GM12873 (cell line): ENCODE results near the gene CA5B.

ENCODE experiments used
- TF ChIP-seq, protein P1 (sequence below): IDR thresholded peaks from 2 replicates; pipeline ENCODE4 v1.5.1; 2012; ENCODE audit warnings: low read depth, mild to moderate bottlenecking, moderate library complexity, low read length, control low read depth; ENCODE audit not compliant: insufficient read depth; ENCODE audit errors: missing control alignments

CA5B gene

DNA sequence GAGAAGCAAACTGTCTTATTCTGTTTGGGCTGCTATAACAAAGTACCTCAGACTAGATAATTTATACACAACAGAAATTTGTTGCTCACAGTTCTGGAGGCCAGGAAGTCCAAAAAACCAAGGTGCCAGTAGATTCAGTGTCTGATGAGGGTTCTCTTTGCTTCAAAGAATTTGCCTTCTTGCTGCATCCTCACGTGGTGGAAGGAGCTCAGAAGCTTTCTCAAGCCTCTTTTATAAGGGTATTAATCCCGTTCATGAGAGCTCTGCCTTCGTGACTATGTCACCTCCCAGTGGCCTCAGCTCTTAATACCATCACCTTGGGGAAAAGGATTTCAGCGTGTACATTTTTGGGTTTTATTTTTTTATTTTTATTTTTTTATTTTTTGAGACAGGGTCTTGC, 20.1 kb downstream of the CA5B start:
- TF ChIP-seq, protein P1, sequence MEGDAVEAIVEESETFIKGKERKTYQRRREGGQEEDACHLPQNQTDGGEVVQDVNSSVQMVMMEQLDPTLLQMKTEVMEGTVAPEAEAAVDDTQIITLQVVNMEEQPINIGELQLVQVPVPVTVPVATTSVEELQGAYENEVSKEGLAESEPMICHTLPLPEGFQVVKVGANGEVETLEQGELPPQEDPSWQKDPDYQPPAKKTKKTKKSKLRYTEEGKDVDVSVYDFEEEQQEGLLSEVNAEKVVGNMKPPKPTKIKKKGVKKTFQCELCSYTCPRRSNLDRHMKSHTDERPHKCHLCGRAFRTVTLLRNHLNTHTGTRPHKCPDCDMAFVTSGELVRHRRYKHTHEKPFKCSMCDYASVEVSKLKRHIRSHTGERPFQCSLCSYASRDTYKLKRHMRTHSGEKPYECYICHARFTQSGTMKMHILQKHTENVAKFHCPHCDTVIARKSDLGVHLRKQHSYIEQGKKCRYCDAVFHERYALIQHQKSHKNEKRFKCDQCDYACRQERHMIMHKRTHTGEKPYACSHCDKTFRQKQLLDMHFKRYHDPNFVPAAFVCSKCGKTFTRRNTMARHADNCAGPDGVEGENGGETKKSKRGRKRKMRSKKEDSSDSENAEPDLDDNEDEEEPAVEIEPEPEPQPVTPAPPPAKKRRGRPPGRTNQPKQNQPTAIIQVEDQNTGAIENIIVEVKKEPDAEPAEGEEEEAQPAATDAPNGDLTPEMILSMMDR = no peak

- TF ChIP-seq, protein P1 = peak; percentile 91
Measured at GRCh38 chrX:15761564-15762191, 23.6 kb downstream of the CA5B start.

- TF ChIP-seq, protein P1 = no peak
Measured at GRCh38 chrX:15769300-15769954, 31.4 kb downstream of the CA5B start.

GRCh38 chrX:15781961-15782699, 44.1 kb downstream of the CA5B start:
- TF ChIP-seq, protein P1 = no peak

DNA sequence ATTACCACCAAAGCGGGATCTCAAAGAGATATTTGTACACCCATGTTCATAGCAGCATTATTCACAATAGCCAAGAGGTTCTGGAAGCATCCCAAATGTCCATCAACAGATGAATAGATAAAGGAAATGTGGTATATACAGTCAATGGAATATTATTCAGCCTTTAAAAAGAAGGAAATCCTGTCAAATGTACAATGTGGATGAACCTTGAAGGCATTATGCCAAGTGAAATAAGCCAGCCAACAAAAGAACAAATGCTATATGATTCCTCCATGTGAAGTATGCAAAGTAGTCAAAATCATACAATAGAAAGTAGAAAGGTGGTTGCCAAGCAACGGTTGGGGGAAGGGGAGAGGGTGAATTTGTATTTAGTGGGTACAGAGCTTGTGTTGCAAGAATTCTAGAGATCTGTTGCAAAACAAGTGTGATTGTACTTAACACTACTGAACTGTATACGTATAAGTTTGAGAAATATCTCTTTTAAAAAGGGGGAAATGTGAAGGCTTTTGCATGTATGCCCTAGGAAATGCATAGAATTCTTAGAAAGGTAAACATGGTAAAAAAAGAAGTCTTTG, 47.2 kb downstream of the CA5B start:
- TF ChIP-seq, protein P1 = no peak

GRCh38 chrX:15786915-15787314, 48.8 kb downstream of the CA5B start:
- TF ChIP-seq, protein P1 = no peak
